Vagina (tissue), 2 donors: Measurements from ENCODE around the gene MESP2. TPM values are rescaled to one million over a fixed set of nuclear protein-coding genes. Genes with fewer than 3 reads are reported as not detected.
A peak's percentile ranks its signal among the peaks of the same experiment; 100 is the strongest.

ENCODE experiments used
- DNase-seq, 2 donors: peaks; one replicate each; pipeline ENCODE4 v3.0.0-alpha.2; 2017; ENCODE audit errors: extremely low spot score in 2 of 2
- H3K27ac ChIP-seq: fragments of 200-600 bp; sonication (generic); one replicate; pipeline ENCODE4 v1.5.1; 2019
- H3K27me3 ChIP-seq: fragments of 200-600 bp; sonication (generic); one replicate; pipeline ENCODE4 v1.5.1; 2019
- H3K36me3 ChIP-seq, 2 donors: fragments of 200-600 bp; sonication (generic); one replicate each; pipeline ENCODE4 v1.5.1; 2017 to 2019
- H3K4me1 ChIP-seq: fragments of 200-600 bp; sonication (generic); one replicate; pipeline ENCODE4 v1.5.1; 2019
- H3K4me3 ChIP-seq, 2 donors: fragments of 200-600 bp; sonication (generic); 1 replicate in 1 of 2; 2 replicates in 1 of 2; pipeline ENCODE4 v1.5.1; 2016 to 2019
- H3K9me3 ChIP-seq: fragments of 200-600 bp; sonication (generic); one replicate; pipeline ENCODE4 v1.5.1; 2019
- CTCF ChIP-seq, 3 experiments: fragments of 450-650 bp in 2 of 3; fragments of 200-600 bp in 1 of 3; sonication (generic) in 1 of 3; IDR thresholded peaks; one replicate each; pipeline ENCODE4 v1.5.1; 2017 to 2019; ENCODE audit warnings: antibody characterized with exemption in 3 of 3, mild to moderate bottlenecking in 2 of 3, moderate library complexity in 2 of 3
- POLR2A ChIP-seq, 2 donors: fragments of 450-650 bp; IDR thresholded peaks; one replicate each; pipeline ENCODE4 v1.6.1; 2017; ENCODE audit warnings: antibody characterized with exemption in 2 of 2, mild to moderate bottlenecking in 2 of 2, moderate library complexity in 2 of 2
- POLR2AphosphoS5 ChIP-seq, 2 donors: sonication (generic); formaldehyde crosslinking; IDR thresholded peaks; one replicate each; pipeline ENCODE4 v1.9.0; 2017; ENCODE audit warnings: antibody characterized with exemption in 2 of 2, mild to moderate bottlenecking in 2 of 2, low read depth in 1 of 2; ENCODE audit not compliant: insufficient read depth in 1 of 2
- intact Hi-C: fragments of 100-400 bp; cut with DNase I; formaldehyde crosslinking; loops from one replicate; pipeline ENCODE4 v1.15.1; 2023
- total RNA-seq: library from RNA; depleted of rRNA; stranded (reverse); fragments of >200 nt; gene quantifications from one replicate; pipeline ENCODE4 v1.2.3, GENCODE V29; 2016

The MESP2 gene
- total RNA-seq, 1 donor from 2014 or later: not detected

GRCh38 chr15:89818287-89818686 is 42.2 kb downstream of the MESP2 start:
- intact Hi-C loops: no loop called here
- no peak overlapping the region for H3K4me3 ChIP-seq

GRCh38 chr15:89820666-89821611 is 44.8 kb downstream of the MESP2 start:
- no peaks in the 10 kb centered on the region for H3K9me3 ChIP-seq
- H3K4me3 ChIP-seq: no peak overlapping the region
- intact Hi-C loops: no loop called here
- H3K27me3 ChIP-seq: no peaks in the 10 kb centered on the region
- peak overlapping the region; percentile 18 for H3K27ac ChIP-seq
- no peak for TF ChIP-seq POLR2A (IDR thresholded peaks at IDR 0.05)
- TF ChIP-seq CTCF (IDR thresholded peaks at IDR 0.05): no peak
- TF ChIP-seq POLR2AphosphoS5 (IDR thresholded peaks at IDR 0.05; ENCODE audit: insufficient read depth in 1 of 2, low read depth in 1 of 2): peak in 1 of 2 donors; percentile 23
- no peak for DNase-seq
- H3K4me1 ChIP-seq: no peaks in the 10 kb centered on the region
- no peaks in the 10 kb centered on the region for H3K36me3 ChIP-seq

More at GRCh38 chr15:89818287-89818686, 42.2 kb downstream of the MESP2 start:
- Histone ChIP-seq H3K27me3 (no peaks in the 10 kb centered on the region), H3K4me1 (peaks cover 20% of the 10 kb centered on the region), H3K9me3 (no peaks in the 10 kb centered on the region), H3K36me3 (no peaks in the 10 kb centered on the region), H3K27ac (no peak overlapping the region)
- DNase-seq: no peak
- TF ChIP-seq POLR2A (IDR thresholded peaks at IDR 0.05) (no peak), CTCF (IDR thresholded peaks at IDR 0.05) (no peak), POLR2AphosphoS5 (IDR thresholded peaks at IDR 0.05; ENCODE audit: insufficient read depth in 1 of 2, low read depth in 1 of 2) (no peak)

GRCh38 chr15:89822026-89822425 is 45.9 kb downstream of the MESP2 start:
- Histone ChIP-seq H3K36me3 (no peaks in the 10 kb centered on the region), H3K4me1 (no peaks in the 10 kb centered on the region), H3K27me3 (no peaks in the 10 kb centered on the region), H3K9me3 (no peaks in the 10 kb centered on the region), H3K27ac (no peak overlapping the region), H3K4me3 (no peak overlapping the region)
- TF ChIP-seq POLR2AphosphoS5 (IDR thresholded peaks at IDR 0.05; ENCODE audit: insufficient read depth in 1 of 2, low read depth in 1 of 2) (no peak), POLR2A (IDR thresholded peaks at IDR 0.05) (no peak), CTCF (IDR thresholded peaks at IDR 0.05) (no peak)
- no peak for DNase-seq
- intact Hi-C loops: no loop called here

- no peaks in the 10 kb centered on the region for H3K9me3 ChIP-seq
- H3K27me3 ChIP-seq: no peaks in the 10 kb centered on the region
- H3K4me1 ChIP-seq: peaks cover 4% of the 10 kb centered on the region
- no peak overlapping the region for H3K4me3 ChIP-seq
- no peak overlapping the region for H3K27ac ChIP-seq
- no peak for TF ChIP-seq POLR2AphosphoS5 (IDR thresholded peaks at IDR 0.05; ENCODE audit: insufficient read depth in 1 of 2, low read depth in 1 of 2)
- no peak for TF ChIP-seq CTCF (IDR thresholded peaks at IDR 0.05)
- no peak for TF ChIP-seq POLR2A (IDR thresholded peaks at IDR 0.05)
- intact Hi-C loops: no loop called here
- no peaks in the 10 kb centered on the region for H3K36me3 ChIP-seq
- DNase-seq: no peak
These were observed 46.4 kb downstream of the MESP2 start for GRCh38 chr15:89822611-89822950.
